OCI-LY3 (cell line): Measurements from ENCODE around the gene NBPF12.
"Not testable (repeated sequence)": the region's sequence is repeated elsewhere in the genome, so short reads cannot be mapped to it uniquely, and the experiment has no call there.

Experiments used
- H2AFZ ChIP-seq: fragments of 200-600, 300-600 bp; shearing (Covaris generic); 2 replicates; pipeline ENCODE4 v1.6.0; 2014; ENCODE audit warnings: antibody characterized with exemption, low read depth, low read length
- H3K27ac ChIP-seq: fragments of 200-600, 300-600 bp; sonication (generic); 2 replicates; pipeline ENCODE4 v1.5.1; 2014; ENCODE audit warnings: mild to moderate bottlenecking, low read length, moderate library complexity, mixed read lengths
- H3K27me3 ChIP-seq: fragments of 200-600, 300-600 bp; sonication (generic); 2 replicates; pipeline ENCODE4 v1.6.1; 2014; ENCODE audit warnings: low read depth, low read length, mixed read lengths
- H3K36me3 ChIP-seq: fragments of 200-600, 300-600 bp; sonication (generic); replicated peaks from 2 replicates; pipeline ENCODE3; 2014; ENCODE audit warnings: low read depth, low read length, mixed read lengths
- H3K4me1 ChIP-seq: fragments of 300-600, 200-600 bp; sonication (generic); 2 replicates; pipeline ENCODE4 v1.6.1; 2014; ENCODE audit warnings: low read length, mixed read lengths
- H3K4me2 ChIP-seq: fragments of 200-600, 300-600 bp; sonication (generic); 2 replicates; pipeline ENCODE4 v1.6.1; 2014; ENCODE audit warnings: low read length, mixed read lengths
- H3K4me3 ChIP-seq: fragments of 300-600, 200-600 bp; sonication (generic); 2 replicates; pipeline ENCODE4 v1.5.1; 2014; ENCODE audit warnings: antibody characterized with exemption, mild to moderate bottlenecking, low read length, moderate library complexity
- H3K79me2 ChIP-seq: fragments of 300-600, 200-600 bp; shearing (Covaris generic); 2 replicates; pipeline ENCODE4 v1.6.1; 2014; ENCODE audit warnings: mild to moderate bottlenecking, low read length, mixed read lengths
- H3K9ac ChIP-seq: fragments of 300-600, 200-600 bp; shearing (Covaris generic); 2 replicates; pipeline ENCODE4 v1.6.0; 2014; ENCODE audit warnings: mild to moderate bottlenecking, low read length, moderate library complexity
- H3K9me3 ChIP-seq: fragments of 200-600, 300-600 bp; shearing (Covaris generic); 2 replicates; pipeline ENCODE4 v1.6.1; 2014; ENCODE audit warnings: low read length, mixed read lengths; ENCODE audit not compliant: insufficient read depth
- H4K20me1 ChIP-seq: fragments of 200-600, 300-600 bp; sonication (generic); 2 replicates; pipeline ENCODE4 v1.6.1; 2016; ENCODE audit warnings: low read length, mixed read lengths; ENCODE audit not compliant: insufficient read depth

NBPF12 gene

GRCh38 chr1:146938242-146938902 lies at the start of gene NBPF12:
TSS of gene NBPF12 (plus strand) at chr1:146938324. CDS start at chr1:146960144, 21,820 bp downstream.
- H3K9ac ChIP-seq: peak within 1 kb of the TSS; percentile 82
- H3K4me2 ChIP-seq: peak within 1 kb of the TSS; percentile 72
- peak within 1 kb of the TSS; percentile 84 for H3K4me3 ChIP-seq
- not testable (repeated sequence) for H2AFZ ChIP-seq, H3K27me3 ChIP-seq, H4K20me1 ChIP-seq, H3K4me1 ChIP-seq, H3K9me3 ChIP-seq, H3K36me3 ChIP-seq
- H3K79me2 ChIP-seq: peaks cover 20% of the 10 kb centered on the region
- H3K27ac ChIP-seq: peak within 1 kb of the TSS; percentile 79

GRCh38 chr1:146891355-146891754 lies 46.8 kb upstream of the NBPF12 start:
- peaks cover 14% of the 10 kb centered on the region; the same call in 1 of the 2 replicates for H3K9me3 ChIP-seq
- H3K9ac ChIP-seq, H3K27me3 ChIP-seq, H3K36me3 ChIP-seq, H4K20me1 ChIP-seq, H3K4me2 ChIP-seq, H3K79me2 ChIP-seq, H3K4me1 ChIP-seq, H2AFZ ChIP-seq, H3K27ac ChIP-seq, H3K4me3 ChIP-seq: not testable (repeated sequence)

GRCh38 chr1:146892331-146892730 lies 45.8 kb upstream of the NBPF12 start:
- not testable (repeated sequence) for H3K4me2 ChIP-seq, H3K36me3 ChIP-seq, H3K4me3 ChIP-seq, H3K4me1 ChIP-seq, H3K27me3 ChIP-seq, H3K27ac ChIP-seq, H3K9ac ChIP-seq, H4K20me1 ChIP-seq, H3K79me2 ChIP-seq, H2AFZ ChIP-seq
- H3K9me3 ChIP-seq: peaks cover 14% of the 10 kb centered on the region; the same call in 1 of the 2 replicates

- not testable (repeated sequence) for H3K4me1 ChIP-seq, H3K27ac ChIP-seq, H3K9me3 ChIP-seq, H3K36me3 ChIP-seq, H4K20me1 ChIP-seq, H3K27me3 ChIP-seq, H3K4me2 ChIP-seq, H3K4me3 ChIP-seq, H2AFZ ChIP-seq, H3K79me2 ChIP-seq, H3K9ac ChIP-seq
Measured at GRCh38 chr1:146907565-146908261, 30.4 kb upstream of the NBPF12 start.

- H3K79me2 ChIP-seq, H3K27me3 ChIP-seq, H3K4me3 ChIP-seq, H3K4me2 ChIP-seq, H3K9ac ChIP-seq, H4K20me1 ChIP-seq, H3K36me3 ChIP-seq, H3K9me3 ChIP-seq, H2AFZ ChIP-seq, H3K27ac ChIP-seq, H3K4me1 ChIP-seq: not testable (repeated sequence)
Measured at GRCh38 chr1:146912975-146913374, 25.1 kb upstream of the NBPF12 start.

- H3K27ac ChIP-seq, H3K4me3 ChIP-seq, H3K4me2 ChIP-seq, H3K4me1 ChIP-seq, H3K9ac ChIP-seq, H4K20me1 ChIP-seq, H2AFZ ChIP-seq, H3K27me3 ChIP-seq, H3K9me3 ChIP-seq, H3K36me3 ChIP-seq, H3K79me2 ChIP-seq: not testable (repeated sequence)
Measured at GRCh38 chr1:146920811-146921210, 17.3 kb upstream of the NBPF12 start.

- not testable (repeated sequence) for H3K4me1 ChIP-seq, H3K4me3 ChIP-seq, H3K27me3 ChIP-seq, H3K36me3 ChIP-seq, H3K27ac ChIP-seq, H2AFZ ChIP-seq, H3K79me2 ChIP-seq, H4K20me1 ChIP-seq, H3K9ac ChIP-seq, H3K9me3 ChIP-seq, H3K4me2 ChIP-seq
Measured at GRCh38 chr1:146922614-146923013, 15.5 kb upstream of the NBPF12 start.

GRCh38 chr1:146924106-146924505 lies 14.0 kb upstream of the NBPF12 start:
- not testable (repeated sequence) for H3K27ac ChIP-seq, H4K20me1 ChIP-seq, H3K4me1 ChIP-seq, H3K9me3 ChIP-seq, H2AFZ ChIP-seq, H3K9ac ChIP-seq, H3K79me2 ChIP-seq, H3K36me3 ChIP-seq, H3K27me3 ChIP-seq, H3K4me3 ChIP-seq, H3K4me2 ChIP-seq

GRCh38 chr1:146926413-146926812 lies 11.7 kb upstream of the NBPF12 start:
- H3K4me2 ChIP-seq, H3K9me3 ChIP-seq, H3K4me1 ChIP-seq, H3K36me3 ChIP-seq, H2AFZ ChIP-seq, H3K27ac ChIP-seq, H3K4me3 ChIP-seq, H3K27me3 ChIP-seq, H3K79me2 ChIP-seq, H4K20me1 ChIP-seq, H3K9ac ChIP-seq: not testable (repeated sequence)

GRCh38 chr1:146930225-146930624 lies 7.9 kb upstream of the NBPF12 start:
- not testable (repeated sequence) for H3K4me1 ChIP-seq, H3K36me3 ChIP-seq, H2AFZ ChIP-seq, H4K20me1 ChIP-seq, H3K9ac ChIP-seq, H3K27ac ChIP-seq, H3K79me2 ChIP-seq, H3K4me3 ChIP-seq, H3K4me2 ChIP-seq, H3K27me3 ChIP-seq, H3K9me3 ChIP-seq
